Measurements from ENCODE around the gene ARPC5L.
"Not testable (repeated sequence)": the region's sequence is repeated elsewhere in the genome, so short reads cannot be mapped to it uniquely, and the experiment has no call there.

The ARPC5L gene

DNA sequence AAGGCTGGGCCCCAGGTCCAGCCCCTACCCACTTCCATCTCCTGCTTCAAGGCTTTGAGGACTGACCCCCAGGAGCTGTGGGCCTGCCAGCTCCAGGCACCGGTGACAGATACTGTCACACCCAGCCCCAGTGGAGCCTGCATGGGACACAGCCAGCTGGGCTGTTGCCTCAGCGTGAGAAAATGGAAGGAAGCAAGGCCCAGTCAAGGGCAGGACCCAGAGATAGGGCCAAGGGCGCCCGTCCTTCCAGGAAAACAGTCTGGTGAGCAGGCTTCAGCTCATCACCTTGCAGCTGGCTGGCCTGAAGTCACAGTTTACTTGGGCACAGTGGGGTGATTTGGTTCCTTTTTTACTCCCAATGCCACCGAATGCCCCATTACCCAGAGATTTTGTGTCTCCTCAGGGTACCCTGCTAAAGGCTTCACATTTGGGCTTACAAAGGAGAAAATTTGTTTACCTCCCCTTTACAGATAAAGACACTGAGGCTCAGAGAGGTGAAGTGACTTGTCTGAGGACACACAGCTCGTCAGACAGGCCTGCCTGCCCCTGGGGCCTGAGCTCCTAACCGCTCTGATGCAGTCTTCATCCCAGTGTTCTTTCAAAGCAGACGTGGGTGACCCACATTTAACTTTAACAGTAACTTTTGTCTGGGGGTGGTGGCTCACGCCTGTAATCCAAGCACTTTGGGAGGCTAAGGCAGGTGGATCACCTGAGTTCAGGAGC lies 30.1 kb upstream of the ARPC5L start:
- Mint-ChIP-seq H3K4me1 (ENCODE audit: low read depth in 2 of 2) (no peaks in the 10 kb centered on the region), H3K27me3 (peaks cover 7 to 40% of the 10 kb centered on the region in 2 donors), H3K36me3 (ENCODE audit: insufficient read depth) (peaks cover 3% of the 10 kb centered on the region), H3K4me3 (no peak overlapping the region), H3K9me3 (no peaks in the 10 kb centered on the region), H3K27ac (no peak overlapping the region)
- ATAC-seq (replicated peaks) (no peak), DNase-seq (no peak)

DNA sequence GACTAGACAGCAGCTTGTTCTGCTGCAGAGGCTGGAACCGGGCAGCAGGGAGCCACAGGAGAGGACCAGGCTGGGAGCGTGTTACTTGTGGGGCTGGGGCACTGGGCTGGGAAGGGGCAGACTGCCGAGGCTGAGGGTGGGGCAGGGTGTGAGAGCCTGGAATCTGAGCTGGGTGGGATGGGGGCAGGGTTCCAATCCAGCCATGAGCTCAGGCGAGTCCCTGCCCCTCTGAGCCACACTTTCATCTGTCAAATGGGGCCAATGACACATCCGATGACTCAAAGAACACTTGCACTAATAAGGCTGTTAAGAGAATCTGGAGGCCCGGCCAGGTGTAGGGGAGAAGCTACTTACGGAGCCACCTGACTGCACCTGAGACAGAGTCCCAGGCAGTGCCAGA lies 27.3 kb upstream of the ARPC5L start:
- no peak for ATAC-seq (replicated peaks)
- Mint-ChIP-seq H3K27ac (no peak overlapping the region), H3K9me3 (no peaks in the 10 kb centered on the region)

DNA sequence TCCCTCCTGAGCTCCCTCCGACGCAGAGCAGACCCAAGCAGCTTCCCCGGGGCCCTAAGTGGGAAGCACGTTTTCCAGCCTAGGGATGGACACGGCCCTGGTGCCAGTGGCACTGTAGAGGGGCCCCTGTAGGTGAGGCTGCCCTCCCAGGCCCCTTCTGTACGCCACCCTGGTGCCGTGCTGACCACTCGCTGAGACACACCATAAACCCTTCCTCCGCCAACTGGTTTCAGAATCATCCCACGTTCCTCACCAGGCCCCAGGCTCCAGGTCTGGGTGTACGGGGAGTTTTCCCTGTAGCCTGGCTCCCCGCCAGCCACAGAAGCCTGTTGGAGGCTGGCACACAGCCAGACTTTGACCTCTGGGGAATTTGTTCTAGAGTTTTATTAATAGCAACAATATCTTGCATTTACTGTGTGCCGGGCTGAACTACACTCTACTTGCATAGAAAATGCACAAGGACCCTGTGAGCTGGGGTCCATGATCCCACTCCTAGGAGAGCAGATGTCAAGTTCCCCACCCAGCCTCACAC lies 26.8 kb upstream of the ARPC5L start:
- no peak for ATAC-seq (replicated peaks)
- Mint-ChIP-seq H3K27ac (no peak overlapping the region), H3K4me3 (no peak overlapping the region), H3K9me3 (no peaks in the 10 kb centered on the region), H3K27me3 (peaks cover 21 to 64% of the 10 kb centered on the region in 2 donors), H3K4me1 (ENCODE audit: low read depth in 2 of 2) (peaks cover 0 to 3% of the 10 kb centered on the region in 2 donors), H3K36me3 (ENCODE audit: insufficient read depth) (peaks cover 3% of the 10 kb centered on the region)
- DNase-seq = no peak

More for the DNA sequence above, 27.3 kb upstream of the ARPC5L start:
- peaks cover 3% of the 10 kb centered on the region for H3K36me3 Mint-ChIP-seq (ENCODE audit: insufficient read depth)
- peaks cover 0 to 3% of the 10 kb centered on the region in 2 donors for H3K4me1 Mint-ChIP-seq (ENCODE audit: low read depth in 2 of 2)
- no peak overlapping the region for H3K4me3 Mint-ChIP-seq
- H3K27me3 Mint-ChIP-seq = peaks cover 21 to 61% of the 10 kb centered on the region in 2 donors
- DNase-seq = no peak

DNA sequence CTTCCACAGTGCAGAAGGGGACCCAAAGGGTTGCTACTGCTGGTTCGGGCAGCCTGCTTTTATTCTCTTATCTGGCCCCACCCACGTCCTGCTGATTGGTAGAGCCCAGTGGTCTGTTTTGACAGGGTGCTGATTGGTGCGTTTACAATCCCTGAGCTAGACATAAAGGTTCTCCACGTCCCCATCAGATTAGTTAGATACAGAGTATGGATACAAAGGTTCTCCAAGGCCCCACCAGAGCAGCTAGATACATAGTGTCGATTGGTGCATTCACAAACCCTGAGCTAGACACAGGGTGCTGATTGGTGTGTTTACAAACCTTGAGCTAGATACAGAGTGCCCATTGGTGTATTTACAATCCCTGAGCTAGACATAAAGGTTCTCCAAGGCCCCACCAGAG lies 23.8 kb upstream of the ARPC5L start:
- not testable (repeated sequence) for H3K4me1 Mint-ChIP-seq (ENCODE audit: low read depth in 2 of 2); H3K9me3 Mint-ChIP-seq; ATAC-seq (replicated peaks); H3K36me3 Mint-ChIP-seq (ENCODE audit: insufficient read depth); H3K4me3 Mint-ChIP-seq; H3K27ac Mint-ChIP-seq; DNase-seq
- H3K27me3 Mint-ChIP-seq = peaks cover 21 to 51% of the 10 kb centered on the region in 2 donors

DNA sequence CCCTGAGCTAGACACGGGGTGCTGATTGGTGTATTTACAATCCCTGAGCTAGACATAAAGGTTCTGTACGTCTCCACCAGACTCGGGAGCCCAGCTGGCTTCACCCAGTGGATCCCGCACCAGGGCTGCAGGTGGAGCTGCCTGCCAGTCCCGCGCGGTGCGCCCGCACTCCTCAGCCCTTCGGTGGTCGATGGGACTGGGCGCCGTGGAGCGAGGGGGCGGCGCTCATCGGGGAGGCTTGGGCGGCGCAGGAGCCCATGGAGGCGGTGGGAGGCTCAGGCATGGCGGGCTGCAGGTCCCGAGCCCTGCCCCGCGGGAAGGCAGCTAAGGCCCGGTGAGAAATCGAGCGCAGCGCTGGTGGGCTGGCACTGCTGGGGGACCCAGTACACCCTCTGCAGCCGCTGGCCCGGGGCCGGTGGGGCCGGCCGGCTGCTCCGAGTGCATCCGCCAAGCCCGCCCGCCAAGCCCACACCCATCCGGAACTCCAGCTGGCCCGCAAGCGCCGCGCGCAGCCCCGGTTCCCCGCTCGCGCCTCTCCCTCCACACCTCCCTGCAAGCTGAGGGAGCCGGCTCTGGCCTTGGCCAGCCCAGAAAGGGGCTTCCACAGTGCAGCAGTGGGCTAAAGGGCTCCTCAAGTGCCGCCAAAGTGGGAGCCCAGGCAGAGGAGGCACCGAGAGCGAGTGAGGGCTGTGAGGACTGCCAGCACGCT lies 23.2 kb upstream of the ARPC5L start:
- H3K9me3 Mint-ChIP-seq; H3K27ac Mint-ChIP-seq; ATAC-seq (replicated peaks); H3K4me3 Mint-ChIP-seq; DNase-seq; H3K4me1 Mint-ChIP-seq (ENCODE audit: low read depth in 2 of 2); H3K36me3 Mint-ChIP-seq (ENCODE audit: insufficient read depth): not testable (repeated sequence)
- H3K27me3 Mint-ChIP-seq = peaks cover 21 to 51% of the 10 kb centered on the region in 2 donors

DNA sequence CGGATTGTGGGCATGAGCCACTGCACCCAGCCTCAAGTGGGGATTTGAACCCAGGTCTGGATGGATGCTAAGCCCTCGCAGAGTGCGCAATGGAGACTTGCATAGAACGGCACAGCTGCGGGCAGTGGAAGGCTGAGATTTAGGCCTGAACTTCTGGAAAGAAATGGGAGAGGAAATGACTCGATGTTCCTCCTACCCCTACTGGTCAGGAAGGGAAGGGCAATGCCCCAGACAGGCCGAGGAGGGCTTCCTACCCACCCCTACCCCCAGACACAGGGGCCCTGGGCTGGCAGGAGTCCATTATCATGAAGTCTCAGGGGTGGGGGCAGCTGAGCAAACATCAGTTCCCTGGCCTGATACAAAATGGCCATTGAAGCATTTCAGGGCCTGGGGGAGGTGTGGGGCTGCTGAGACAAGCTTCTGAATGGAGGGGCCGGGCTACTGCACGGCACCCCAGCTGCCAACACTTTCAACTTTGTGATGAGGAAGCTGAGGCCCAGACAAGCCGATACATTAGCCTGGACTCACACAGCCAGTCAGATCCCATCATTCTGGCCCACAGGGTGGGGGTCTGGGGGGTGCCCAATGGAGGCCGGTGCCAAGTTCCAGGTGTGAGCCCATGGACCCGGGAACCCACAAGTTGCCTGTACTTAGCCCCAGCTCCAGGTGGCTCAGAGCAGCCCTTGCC lies 22.2 kb upstream of the ARPC5L start:
- ATAC-seq (replicated peaks) (no peak), DNase-seq (no peak)
- Mint-ChIP-seq H3K4me3 (no peak overlapping the region), H3K27me3 (peaks cover 21 to 43% of the 10 kb centered on the region in 2 donors), H3K27ac (no peak overlapping the region), H3K36me3 (ENCODE audit: insufficient read depth) (no peaks in the 10 kb centered on the region), H3K4me1 (ENCODE audit: low read depth in 2 of 2) (peaks cover 0 to 3% of the 10 kb centered on the region in 2 donors), H3K9me3 (no peaks in the 10 kb centered on the region)

DNA sequence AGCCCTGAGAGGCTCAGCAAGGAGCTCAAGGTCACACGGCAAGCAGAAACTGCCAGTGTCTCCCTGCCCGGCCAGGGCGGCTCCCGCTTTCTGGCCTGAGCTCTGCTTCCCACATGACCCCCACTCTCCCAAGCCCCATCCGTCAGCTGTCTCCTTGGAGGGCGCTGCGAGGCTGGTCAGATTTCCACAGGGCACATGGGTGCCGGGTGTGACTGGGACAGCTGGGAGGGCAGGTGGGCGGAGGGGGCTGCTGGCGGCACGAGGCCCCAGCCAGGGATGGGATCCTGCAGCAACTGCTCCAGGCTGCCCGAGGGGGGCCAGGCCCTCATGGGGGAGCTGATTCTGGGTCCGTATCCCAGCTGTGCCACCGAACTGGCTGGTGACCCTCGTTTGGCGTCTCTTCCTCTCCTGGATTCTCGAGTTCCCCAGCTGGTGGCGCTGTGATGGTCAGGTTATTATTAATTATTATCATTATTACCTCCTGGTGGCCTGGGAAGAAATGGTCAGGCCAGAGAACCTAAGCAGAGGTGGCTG lies 21.6 kb upstream of the ARPC5L start:
- DNase-seq (no peak), ATAC-seq (replicated peaks) (no peak)
- Mint-ChIP-seq H3K27ac (no peak overlapping the region), H3K36me3 (ENCODE audit: insufficient read depth) (no peaks in the 10 kb centered on the region), H3K9me3 (no peaks in the 10 kb centered on the region), H3K4me3 (no peak overlapping the region), H3K27me3 (peaks cover 20 to 37% of the 10 kb centered on the region in 2 donors), H3K4me1 (ENCODE audit: low read depth in 2 of 2) (peaks cover 0 to 3% of the 10 kb centered on the region in 2 donors)

GRCh38 chr9:124841075-124841821 lies 20.7 kb upstream of the ARPC5L start:
- Mint-ChIP-seq H3K4me3 (no peak overlapping the region), H3K4me1 (ENCODE audit: low read depth in 2 of 2) (peaks cover 0 to 3% of the 10 kb centered on the region in 2 donors), H3K27ac (no peak overlapping the region), H3K9me3 (no peaks in the 10 kb centered on the region), H3K36me3 (ENCODE audit: insufficient read depth) (no peaks in the 10 kb centered on the region), H3K27me3 (peaks cover 14 to 29% of the 10 kb centered on the region in 2 donors)
- DNase-seq = no peak
- no peak for ATAC-seq (replicated peaks)

- H3K4me1 Mint-ChIP-seq (ENCODE audit: low read depth in 2 of 2) = peaks cover 0 to 5% of the 10 kb centered on the region in 2 donors
- no peak overlapping the region for H3K4me3 Mint-ChIP-seq
- no peaks in the 10 kb centered on the region for H3K36me3 Mint-ChIP-seq (ENCODE audit: insufficient read depth)
- H3K9me3 Mint-ChIP-seq = no peaks in the 10 kb centered on the region
- DNase-seq = no peak
- H3K27me3 Mint-ChIP-seq = peaks cover 0 to 8% of the 10 kb centered on the region in 2 donors
- no peak overlapping the region for H3K27ac Mint-ChIP-seq
- no peak for ATAC-seq (replicated peaks)
These were observed 18.4 kb upstream of the ARPC5L start for GRCh38 chr9:124843456-124844034.

DNA sequence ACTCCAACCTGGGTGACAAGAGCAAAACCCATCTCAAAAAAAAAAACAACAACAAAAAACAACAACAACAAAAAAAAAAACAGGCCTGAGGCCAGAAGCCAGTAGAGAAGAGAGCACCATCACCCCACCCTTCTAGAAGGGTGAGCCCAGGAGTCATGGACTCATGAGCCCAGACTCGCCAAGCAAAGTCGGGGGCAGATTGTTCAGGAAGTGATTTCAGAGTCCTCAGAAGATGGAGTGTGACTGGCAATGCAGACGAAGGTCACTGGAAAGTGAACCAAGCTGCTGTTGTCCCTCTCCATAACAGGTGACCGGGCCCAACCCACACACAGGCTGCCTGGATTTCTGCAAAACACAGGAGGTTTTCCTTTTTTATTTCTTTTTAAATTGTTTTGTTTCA lies 17.6 kb upstream of the ARPC5L start:
- H3K4me1 Mint-ChIP-seq (ENCODE audit: low read depth in 2 of 2) = peaks cover 0 to 5% of the 10 kb centered on the region in 2 donors
- ATAC-seq (replicated peaks) (no peak), DNase-seq (no peak)
- no peaks in the 10 kb centered on the region for H3K36me3 Mint-ChIP-seq (ENCODE audit: insufficient read depth)
- H3K27ac Mint-ChIP-seq = no peak overlapping the region
- H3K4me3 Mint-ChIP-seq = no peak overlapping the region
- no peaks in the 10 kb centered on the region for H3K9me3 Mint-ChIP-seq
- peaks cover 0 to 6% of the 10 kb centered on the region in 2 donors for H3K27me3 Mint-ChIP-seq

DNA sequence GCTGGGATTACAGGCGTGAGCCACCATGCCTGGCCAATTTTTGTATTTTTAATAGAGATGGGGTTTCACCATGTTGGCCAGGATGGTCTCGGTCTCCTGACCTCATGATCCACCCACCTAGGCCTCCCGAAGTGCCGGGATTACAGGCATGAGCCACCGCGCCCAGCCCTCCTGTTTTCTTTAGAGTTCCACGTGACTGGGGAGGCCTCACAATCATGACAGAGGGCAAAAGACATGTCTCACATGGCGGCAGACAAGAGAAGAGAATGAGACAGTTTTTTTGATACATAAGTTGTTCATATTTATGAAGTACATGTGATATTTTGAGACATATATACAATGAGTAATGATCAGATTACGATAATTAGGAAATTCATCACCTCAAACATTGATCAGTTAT lies 15.5 kb upstream of the ARPC5L start:
- not testable (repeated sequence) for H3K4me3 Mint-ChIP-seq; H3K27me3 Mint-ChIP-seq; ATAC-seq (replicated peaks); H3K9me3 Mint-ChIP-seq; H3K27ac Mint-ChIP-seq; H3K36me3 Mint-ChIP-seq (ENCODE audit: insufficient read depth); H3K4me1 Mint-ChIP-seq (ENCODE audit: low read depth in 2 of 2); DNase-seq

GRCh38 chr9:124846969-124847368 lies 15.0 kb upstream of the ARPC5L start:
- H3K4me3 Mint-ChIP-seq = no peak overlapping the region
- ATAC-seq (replicated peaks) (no peak), DNase-seq (no peak)
- peaks cover 6 to 8% of the 10 kb centered on the region in 2 donors for H3K4me1 Mint-ChIP-seq (ENCODE audit: low read depth in 2 of 2)
- no peak overlapping the region for H3K27ac Mint-ChIP-seq
- no peaks in the 10 kb centered on the region for H3K36me3 Mint-ChIP-seq (ENCODE audit: insufficient read depth)
- H3K9me3 Mint-ChIP-seq = no peaks in the 10 kb centered on the region
- H3K27me3 Mint-ChIP-seq = no peaks in the 10 kb centered on the region

All from effector memory CD8-positive, alpha-beta T cell (primary cell).